Gastroesophageal sphincter (tissue), 4 donors: Measurements from ENCODE around the gene STMN3. TPM values are rescaled to one million over a fixed set of nuclear protein-coding genes. Genes with fewer than 3 reads are reported as not detected.

Source experiments
- ATAC-seq: fragments of 150-250 bp; one replicate; pipeline ENCODE4 v1.9.1; 2016; ENCODE audit warnings: mild to moderate bottlenecking, moderate library complexity
- H3K27ac ChIP-seq, 4 donors: fragments of 200-600 bp; sonication (generic) in 3 of 4; 1 replicate in 3 of 4; 2 replicates in 1 of 4; pipeline ENCODE4 v1.5.1; 2016 to 2019
- H3K27me3 ChIP-seq: fragments of 200-600 bp; sonication (generic); one replicate; pipeline ENCODE4 v1.5.1; 2019
- H3K36me3 ChIP-seq, 2 donors: fragments of 200-600 bp; sonication (generic); one replicate each; pipeline ENCODE4 v1.5.1; 2019; ENCODE audit warnings: control low read depth in 1 of 2
- H3K4me1 ChIP-seq, 3 donors: fragments of 200-600 bp; sonication (generic); 1 replicate in 2 of 3; 2 replicates in 1 of 3; pipeline ENCODE4 v1.5.1; 2016 to 2019; ENCODE audit warnings: control low read depth in 2 of 3
- H3K4me3 ChIP-seq, 2 donors: fragments of 200-600 bp; sonication (generic); one replicate each; pipeline ENCODE4 v1.5.1; 2019; ENCODE audit warnings: mild to moderate bottlenecking in 1 of 2, moderate library complexity in 1 of 2
- H3K9me3 ChIP-seq, 3 donors: fragments of 200-600 bp; sonication (generic); one replicate each; pipeline ENCODE4 v1.5.1; 2017 to 2019; ENCODE audit warnings: control low read depth in 2 of 3
- CTCF ChIP-seq, 4 experiments: fragments of 200-600 bp in 2 of 4; fragments of 450-650 bp in 2 of 4; sonication (generic) in 1 of 4; IDR thresholded peaks; one replicate each; pipeline ENCODE4 v1.5.1; 2017 to 2019; ENCODE audit warnings: antibody characterized with exemption in 4 of 4, mild to moderate bottlenecking in 2 of 4, moderate library complexity in 2 of 4
- EP300 ChIP-seq: sonication (generic); formaldehyde crosslinking; IDR thresholded peaks from one replicate; pipeline ENCODE4 v1.6.1; 2017; ENCODE audit warnings: antibody characterized with exemption, mild to moderate bottlenecking
- POLR2A ChIP-seq, 2 donors: fragments of 450-650 bp; IDR thresholded peaks; one replicate each; pipeline ENCODE4 v1.6.1; 2017; ENCODE audit warnings: antibody characterized with exemption in 2 of 2, mild to moderate bottlenecking in 2 of 2, moderate library complexity in 1 of 2
- POLR2AphosphoS5 ChIP-seq: sonication (generic); formaldehyde crosslinking; IDR thresholded peaks from one replicate; pipeline ENCODE4 v1.6.1; 2017; ENCODE audit warnings: antibody characterized with exemption
- WGBS, 2 donors: methylation state at CpG; one replicate each; pipeline ENCODE4 v1.1.5; 2018; ENCODE audit warnings: low coverage in 1 of 2; 5-methylcytosine and 5-hydroxymethylcytosine counted together
- total RNA-seq, 4 donors: library from RNA; depleted of rRNA; stranded (reverse); fragments of >200 nt; gene quantifications; one replicate each; pipeline ENCODE4 v1.1.0, GENCODE V29; 2016

Gene STMN3
- total RNA-seq, 4 donors from 2014 or later = 13.7 to 31.6 (median 17.0) TPM

DNA sequence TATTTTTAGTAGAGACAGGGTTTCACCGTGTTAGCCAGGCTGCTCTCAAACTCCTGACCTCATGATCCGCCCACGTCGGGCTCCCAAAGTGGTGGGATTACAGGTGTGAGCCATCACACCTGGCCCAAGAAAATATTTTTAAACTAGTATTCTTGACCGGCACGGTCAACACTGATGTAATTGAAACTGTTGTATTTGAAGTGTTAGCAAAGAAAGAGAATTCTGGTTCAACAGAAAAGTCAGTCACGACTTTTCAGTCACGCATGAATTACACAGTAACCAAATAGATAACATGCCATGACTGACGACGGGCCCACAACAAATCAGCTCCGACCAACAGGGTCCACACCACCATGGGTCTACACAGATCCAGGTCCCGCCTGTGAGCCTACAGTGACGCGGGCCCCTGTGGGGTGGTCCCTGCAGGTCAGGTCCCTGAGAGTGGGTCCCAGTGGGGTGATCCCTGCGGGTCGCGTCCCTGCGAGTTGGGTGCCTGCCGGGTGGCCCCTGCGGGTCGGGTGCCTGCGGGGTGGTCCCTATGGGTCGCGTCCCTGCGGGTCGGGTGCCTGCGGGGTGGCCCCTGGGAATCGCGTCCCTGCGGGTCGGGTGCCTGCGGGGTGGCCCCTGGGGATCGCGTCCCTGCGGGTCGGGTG is 27.3 kb downstream of the STMN3 start:
- Histone ChIP-seq H3K27me3 (no peaks in the 10 kb centered on the region), H3K4me1 (peaks cover 0 to 42% (median 19%) of the 10 kb centered on the region in 3 donors), H3K4me3 (peak overlapping the region; percentile 83 to 96), H3K27ac (peak overlapping the region; percentile 97 to 99 (median 98)), H3K36me3 (no peaks in the 10 kb centered on the region), H3K9me3 (no peaks in the 10 kb centered on the region)
- TF ChIP-seq EP300 (no peak), POLR2AphosphoS5 (no peak), CTCF (IDR thresholded peaks at IDR 0.05) (no peak), POLR2A (IDR thresholded peaks at IDR 0.05) (no peak)
- no peak for ATAC-seq
- 26 to 31% methylated on average over 10 of the region's 36 CpGs for WGBS, 2 donors

- Histone ChIP-seq H3K36me3 (peaks cover 0 to 3% of the 10 kb centered on the region in 2 donors), H3K27me3 (no peaks in the 10 kb centered on the region), H3K27ac (no peak overlapping the region), H3K4me3 (no peak overlapping the region), H3K9me3 (no peaks in the 10 kb centered on the region), H3K4me1 (peaks cover 0 to 41% (median 19%) of the 10 kb centered on the region in 3 donors)
- no peak for ATAC-seq
- TF ChIP-seq CTCF (IDR thresholded peaks at IDR 0.05) (peak in 1 of 4 experiments; percentile 12), EP300 (no peak)
- 78 to 79% methylated on average over 11 to 12 of the region's 15 CpGs for WGBS, 2 donors
Measured at GRCh38 chr20:63624486-63624885, 28.7 kb downstream of the STMN3 start.

DNA sequence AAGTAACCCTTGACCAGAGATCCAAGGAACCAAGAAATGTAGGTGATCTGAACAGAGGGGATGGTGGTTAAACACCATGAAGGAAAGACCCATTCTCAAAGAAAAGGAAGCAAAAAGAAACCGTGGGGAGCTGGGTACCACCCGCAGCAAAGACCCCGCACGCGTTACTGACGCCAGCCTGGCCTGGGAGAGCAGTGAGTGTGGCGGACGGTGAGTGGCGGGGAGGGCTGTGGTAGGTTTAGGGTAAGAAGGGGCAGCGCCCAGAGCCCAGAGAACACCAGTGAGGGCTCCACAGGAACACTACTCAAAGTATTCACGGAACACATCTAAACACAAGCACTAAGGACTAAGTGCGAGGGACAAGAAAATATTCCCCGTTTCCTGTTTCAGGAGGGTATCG is 30.5 kb downstream of the STMN3 start:
- Histone ChIP-seq H3K4me3 (no peak overlapping the region), H3K27me3 (no peaks in the 10 kb centered on the region), H3K36me3 (peaks cover 0 to 21% of the 10 kb centered on the region in 2 donors), H3K27ac (no peak overlapping the region), H3K4me1 (peaks cover 0 to 23% (median 9%) of the 10 kb centered on the region in 3 donors), H3K9me3 (no peaks in the 10 kb centered on the region)
- no peak for TF ChIP-seq EP300
- ATAC-seq = no peak
- 93 to 95% methylated on average over 14 of the region's 14 CpGs for WGBS, 2 donors

DNA sequence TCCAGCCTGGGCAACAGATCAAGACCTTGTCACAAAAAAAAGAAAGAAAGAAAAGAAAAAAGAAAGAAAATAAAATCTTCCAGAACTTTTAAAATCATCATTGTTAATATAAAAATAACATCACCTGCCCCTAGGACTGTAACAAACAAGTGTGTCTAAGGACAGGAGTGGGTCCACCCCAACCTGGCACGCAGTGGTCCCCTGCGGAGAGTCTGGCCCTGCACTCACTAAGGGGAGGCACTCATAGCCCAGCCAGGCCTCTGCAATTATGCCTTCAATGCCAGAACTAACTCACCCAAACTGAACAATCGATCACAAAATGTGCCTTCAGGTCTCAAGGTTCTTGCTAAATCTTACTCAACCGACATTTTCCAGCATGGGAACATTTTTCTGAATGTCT is 31.1 kb downstream of the STMN3 start:
- ATAC-seq = no peak
- TF ChIP-seq EP300 (no peak), POLR2A (IDR thresholded peaks at IDR 0.05) (no peak), POLR2AphosphoS5 (no peak), CTCF (IDR thresholded peaks at IDR 0.05) (no peak)
- 89 to 94% methylated on average over 3 of the region's 4 CpGs for WGBS, 2 donors

GRCh38 chr20:63620991-63621390 is 32.2 kb downstream of the STMN3 start:
- TF ChIP-seq POLR2A (IDR thresholded peaks at IDR 0.05) (no peak), EP300 (no peak), POLR2AphosphoS5 (no peak), CTCF (IDR thresholded peaks at IDR 0.05) (no peak)

More for the DNA sequence above, 31.1 kb downstream of the STMN3 start:
- Histone ChIP-seq H3K36me3 (peaks cover 0 to 27% of the 10 kb centered on the region in 2 donors), H3K4me1 (peaks cover 0 to 19% (median 7%) of the 10 kb centered on the region in 3 donors), H3K27me3 (no peaks in the 10 kb centered on the region), H3K9me3 (no peaks in the 10 kb centered on the region), H3K27ac (no peak overlapping the region), H3K4me3 (no peak overlapping the region)

More at GRCh38 chr20:63620991-63621390, 32.2 kb downstream of the STMN3 start:
- Histone ChIP-seq H3K4me1 (peaks cover 0 to 17% (median 7%) of the 10 kb centered on the region in 3 donors), H3K4me3 (no peak overlapping the region), H3K27me3 (no peaks in the 10 kb centered on the region), H3K9me3 (no peaks in the 10 kb centered on the region), H3K36me3 (peaks cover 0 to 38% of the 10 kb centered on the region in 2 donors), H3K27ac (no peak overlapping the region)
- ATAC-seq = no peak
- WGBS, 2 donors = 83 to 85% methylated on average over 8 of the region's 8 CpGs
